Head of caudate nucleus (tissue), 42 donors: ENCODE results near the gene TUT1.

ENCODE experiments used
- DNase-seq, 42 donors: peaks; one replicate each; pipeline versions ENCODE4 v3.0.0 to v3.0.0-alpha.2; 2020 to 2021; ENCODE audit warnings: mixed read lengths in 7 of 42
- intact Hi-C: fragments of 100-400 bp; cut with DNase I; formaldehyde crosslinking; loops from one replicate; pipeline ENCODE4 v1.15.0; 2022

TUT1 gene

GRCh38 chr11:62534779-62535545 lies 56.4 kb downstream of the TUT1 start:
- no peak for DNase-seq
- intact Hi-C loops, result no loop called here

DNA sequence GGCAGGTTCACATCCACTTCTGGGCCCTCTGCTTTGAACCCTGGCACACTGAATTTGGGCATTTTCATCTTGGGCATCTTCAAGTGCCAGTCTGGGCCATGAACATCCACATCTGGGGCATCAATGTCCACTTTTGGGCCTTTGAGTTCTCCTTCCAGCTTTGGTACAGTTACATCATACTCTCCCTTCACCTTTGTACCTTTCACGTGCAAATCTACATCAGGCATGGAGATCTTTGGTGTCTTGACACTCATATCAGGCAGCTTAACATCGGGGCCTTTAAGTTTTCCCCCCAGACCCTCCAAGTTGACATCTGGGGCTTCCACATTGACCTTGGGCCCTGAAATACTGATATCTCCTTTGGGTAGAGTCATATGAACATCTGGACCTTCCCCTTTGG lies 59.2 kb downstream of the TUT1 start:
- no peak for DNase-seq
- intact Hi-C loops, result no loop called here
